Smooth muscle cell (in vitro differentiated cells): Measurements from ENCODE around the gene TRIM50. TPM values are rescaled to one million over a fixed set of nuclear protein-coding genes. Genes with fewer than 3 reads are reported as not detected.

Experiments used
- DNase-seq: peaks from one replicate; lab custom pipeline; 2025; ENCODE audit not compliant: unreplicated experiment; lab: John Stamatoyannopoulos, UW
- H2AFZ ChIP-seq: fragments of 200-600 bp; sonication (generic); 2 replicates; pipeline ENCODE4 v1.6.0; 2016; ENCODE audit warnings: antibody characterized with exemption, low read depth, mild to moderate bottlenecking
- H3F3A ChIP-seq: fragments of 200-600 bp; sonication (generic); 2 replicates; pipeline ENCODE4 v1.6.0; 2017; ENCODE audit warnings: antibody characterized with exemption, low read depth
- H3K27ac ChIP-seq: fragments of 200-600 bp; sonication (generic); 2 replicates; pipeline ENCODE4 v1.5.1; 2016; ENCODE audit warnings: low read depth, mild to moderate bottlenecking
- H3K27me3 ChIP-seq: fragments of 200-600 bp; sonication (generic); 2 replicates; pipeline ENCODE4 v1.6.1; 2016; ENCODE audit warnings: low read depth, mild to moderate bottlenecking
- H3K36me3 ChIP-seq: fragments of 200-600 bp; sonication (generic); 2 replicates; pipeline ENCODE4 v1.5.1; 2016; ENCODE audit warnings: low read depth
- H3K4me1 ChIP-seq: fragments of 200-600 bp; sonication (generic); 2 replicates; pipeline ENCODE4 v1.5.1; 2016; ENCODE audit warnings: low read depth
- H3K4me2 ChIP-seq: fragments of 200-600 bp; sonication (generic); 2 replicates; pipeline ENCODE4 v1.6.0; 2016; ENCODE audit warnings: mild to moderate bottlenecking
- H3K4me3 ChIP-seq: fragments of 200-600 bp; sonication (generic); 2 replicates; pipeline ENCODE4 v1.5.1; 2016; ENCODE audit warnings: mild to moderate bottlenecking
- H3K79me2 ChIP-seq: fragments of 200-600 bp; sonication (generic); 2 replicates; pipeline ENCODE4 v1.6.0; 2016; ENCODE audit warnings: low read depth, mild to moderate bottlenecking
- H3K9ac ChIP-seq: fragments of 200-600 bp; sonication (generic); 2 replicates; pipeline ENCODE4 v1.6.0; 2016; ENCODE audit warnings: low read depth
- H3K9me3 ChIP-seq: fragments of 200-600 bp; sonication (generic); replicated peaks from 2 replicates; pipeline ENCODE4 v1.5.1; 2016; ENCODE audit warnings: low read depth
- H4K20me1 ChIP-seq: fragments of 200-600 bp; sonication (generic); 2 replicates; pipeline ENCODE4 v1.6.0; 2016; ENCODE audit warnings: low read depth
- CTCF ChIP-seq: fragments of 200-600 bp; sonication (generic); IDR thresholded peaks from 2 replicates; pipeline ENCODE4 v1.5.1; 2017; ENCODE audit warnings: borderline replicate concordance, mild to moderate bottlenecking, antibody characterized with exemption; ENCODE audit not compliant: insufficient read depth, poor library complexity, severe bottlenecking
- whole genome bisulfite sequencing: methylation state at CpG from one replicate; pipeline ENCODE4 v1.1.7; 2016; ENCODE audit warnings: low lambda C conversion rate; 5-methylcytosine and 5-hydroxymethylcytosine counted together
- polyA plus RNA-seq: library from polyadenylated mRNA; unstranded; fragments of >200 nt; fragmentation: Nextera tagmentation; extraction: Ambion mirVana; gene quantifications from 2 replicates; pipeline ENCODE4 v1.2.1, GENCODE V29; 2016
- total RNA-seq: library from RNA; depleted of rRNA; stranded (reverse); fragments of >200 nt; gene quantifications from 2 replicates; pipeline ENCODE4 v1.2.3, GENCODE V29; 2014

Gene TRIM50
- total and polyA plus RNA-seq, 2 experiments from 2014 or later = not detected

GRCh38 chr7:73369622-73370021 lies 41.7 kb upstream of the TRIM50 start:
- no peaks in the 10 kb centered on the region for H3K79me2 ChIP-seq
- no peak overlapping the region for H3K4me2 ChIP-seq
- TF ChIP-seq CTCF = no peak
- no peaks in the 10 kb centered on the region for H3F3A ChIP-seq
- H3K9me3 ChIP-seq = no peaks in the 10 kb centered on the region
- no peaks in the 10 kb centered on the region for H4K20me1 ChIP-seq
- no peak for DNase-seq
- no peaks in the 10 kb centered on the region for H3K27me3 ChIP-seq
- no peaks in the 10 kb centered on the region for H3K36me3 ChIP-seq
- no peak overlapping the region for H2AFZ ChIP-seq
- H3K27ac ChIP-seq = no peak overlapping the region
- no peak overlapping the region for H3K9ac ChIP-seq
- no peaks in the 10 kb centered on the region for H3K4me1 ChIP-seq
- WGBS = 95% methylated on average over 9 of the region's 9 CpGs
- H3K4me3 ChIP-seq = no peak overlapping the region

- Histone ChIP-seq H3K9me3 (no peaks in the 10 kb centered on the region), H3K36me3 (no peaks in the 10 kb centered on the region), H3K27ac (no peak overlapping the region), H3K27me3 (no peaks in the 10 kb centered on the region), H3K4me1 (no peaks in the 10 kb centered on the region), H3K4me2 (no peak overlapping the region), H2AFZ (no peak overlapping the region), H3K4me3 (no peak overlapping the region), H3F3A (no peaks in the 10 kb centered on the region), H3K79me2 (no peaks in the 10 kb centered on the region), H3K9ac (no peak overlapping the region), H4K20me1 (no peaks in the 10 kb centered on the region)
- WGBS = 91% methylated on average over 11 of the region's 11 CpGs
- TF ChIP-seq CTCF = no peak
- no peak for DNase-seq
These were observed 41.1 kb upstream of the TRIM50 start for GRCh38 chr7:73369009-73369408.

GRCh38 chr7:73366990-73367389 lies 39.1 kb upstream of the TRIM50 start:
- Histone ChIP-seq H3K79me2 (no peaks in the 10 kb centered on the region), H3K4me1 (no peaks in the 10 kb centered on the region), H3K4me3 (no peak overlapping the region), H3K9me3 (no peaks in the 10 kb centered on the region), H3K27ac (no peak overlapping the region), H3K4me2 (no peak overlapping the region), H3K9ac (no peak overlapping the region), H3K27me3 (no peaks in the 10 kb centered on the region), H4K20me1 (no peaks in the 10 kb centered on the region), H3K36me3 (no peaks in the 10 kb centered on the region), H2AFZ (no peak overlapping the region), H3F3A (no peaks in the 10 kb centered on the region)
- no peak for TF ChIP-seq CTCF
- no peak for DNase-seq
- 93% methylated on average over 12 of the region's 12 CpGs for WGBS

GRCh38 chr7:73366127-73366526 lies 38.2 kb upstream of the TRIM50 start:
- H3K4me3 ChIP-seq = no peak overlapping the region
- no peaks in the 10 kb centered on the region for H3K9me3 ChIP-seq
- H3K4me2 ChIP-seq = no peak overlapping the region
- H3K27me3 ChIP-seq = no peaks in the 10 kb centered on the region
- no peaks in the 10 kb centered on the region for H4K20me1 ChIP-seq
- H3F3A ChIP-seq = no peaks in the 10 kb centered on the region
- H3K79me2 ChIP-seq = no peaks in the 10 kb centered on the region
- no peaks in the 10 kb centered on the region for H3K4me1 ChIP-seq
- DNase-seq = no peak
- H3K27ac ChIP-seq = no peak overlapping the region
- no peak overlapping the region for H2AFZ ChIP-seq
- no peaks in the 10 kb centered on the region for H3K36me3 ChIP-seq
- 91% methylated on average over 11 of the region's 11 CpGs for WGBS
- H3K9ac ChIP-seq = no peak overlapping the region
- TF ChIP-seq CTCF = no peak
